Measurements from ENCODE around the gene HSD17B2.

DNA sequence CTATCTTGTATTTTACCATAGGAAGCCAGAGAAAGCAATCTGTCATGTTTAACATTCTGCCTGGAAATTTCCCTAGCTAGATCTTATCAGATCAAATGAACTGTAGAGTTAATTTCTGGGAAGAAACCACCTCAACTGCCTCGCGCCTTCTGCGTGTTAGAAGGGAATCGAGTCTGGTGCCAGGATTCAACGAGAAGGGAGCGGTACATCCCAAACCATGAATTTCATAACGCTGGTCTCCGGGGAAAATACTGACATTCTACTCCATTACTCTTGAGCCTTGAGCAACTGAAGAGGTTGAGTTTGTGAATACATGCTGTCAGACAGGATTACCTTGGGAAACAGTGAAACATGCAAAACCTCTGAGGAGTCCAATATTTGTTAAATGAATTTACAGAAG, 99.8 kb downstream of the HSD17B2 start:
- TF ChIP-seq, protein P1, sequence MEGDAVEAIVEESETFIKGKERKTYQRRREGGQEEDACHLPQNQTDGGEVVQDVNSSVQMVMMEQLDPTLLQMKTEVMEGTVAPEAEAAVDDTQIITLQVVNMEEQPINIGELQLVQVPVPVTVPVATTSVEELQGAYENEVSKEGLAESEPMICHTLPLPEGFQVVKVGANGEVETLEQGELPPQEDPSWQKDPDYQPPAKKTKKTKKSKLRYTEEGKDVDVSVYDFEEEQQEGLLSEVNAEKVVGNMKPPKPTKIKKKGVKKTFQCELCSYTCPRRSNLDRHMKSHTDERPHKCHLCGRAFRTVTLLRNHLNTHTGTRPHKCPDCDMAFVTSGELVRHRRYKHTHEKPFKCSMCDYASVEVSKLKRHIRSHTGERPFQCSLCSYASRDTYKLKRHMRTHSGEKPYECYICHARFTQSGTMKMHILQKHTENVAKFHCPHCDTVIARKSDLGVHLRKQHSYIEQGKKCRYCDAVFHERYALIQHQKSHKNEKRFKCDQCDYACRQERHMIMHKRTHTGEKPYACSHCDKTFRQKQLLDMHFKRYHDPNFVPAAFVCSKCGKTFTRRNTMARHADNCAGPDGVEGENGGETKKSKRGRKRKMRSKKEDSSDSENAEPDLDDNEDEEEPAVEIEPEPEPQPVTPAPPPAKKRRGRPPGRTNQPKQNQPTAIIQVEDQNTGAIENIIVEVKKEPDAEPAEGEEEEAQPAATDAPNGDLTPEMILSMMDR (IDR thresholded peaks at IDR 0.05): no peak
- TF ChIP-seq POLR2A (IDR thresholded peaks at IDR 0.05) (no peak), POLR2AphosphoS5 (IDR thresholded peaks at IDR 0.05) (no peak)

Measured in suprapubic skin (tissue), 4 donors.